HG03432 (cell line): ENCODE results near the gene TOMM40.
"Not testable (repeated sequence)": the region's sequence is repeated elsewhere in the genome, so short reads cannot be mapped to it uniquely, and the experiment has no call there.

ENCODE experiments used
- ATAC-seq: cut with Tn5 transposase; IDR thresholded peaks from one replicate; pipeline ENCODE4 v1.9.1; 2021; ENCODE audit warnings: mild to moderate bottlenecking, moderate library complexity; ENCODE audit not compliant: unreplicated experiment

TOMM40 gene

GRCh38 chr19:44869733-44870470 lies 21.2 kb upstream of the TOMM40 start:
- no peak for ATAC-seq

- no peak for ATAC-seq
Measured at GRCh38 chr19:44871809-44872208, 19.2 kb upstream of the TOMM40 start.

DNA sequence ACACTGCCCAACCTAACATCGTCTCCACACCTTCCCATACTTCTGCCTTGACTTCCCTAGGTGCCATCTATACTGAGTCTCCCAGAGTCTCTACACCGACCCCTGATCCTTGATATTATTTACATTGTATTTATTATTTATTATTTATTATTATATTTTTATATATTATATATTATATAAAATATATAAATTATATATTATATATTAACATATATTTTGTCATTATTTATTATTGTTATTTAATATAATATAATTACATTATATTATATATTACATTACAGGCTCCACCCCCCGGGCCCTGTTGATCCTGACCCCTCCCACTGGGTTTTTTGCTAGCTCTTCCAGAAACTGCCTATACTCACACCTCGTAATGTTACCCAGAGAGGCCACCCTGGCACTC lies 18.4 kb upstream of the TOMM40 start:
- no peak for ATAC-seq

GRCh38 chr19:44874317-44874716 lies 16.7 kb upstream of the TOMM40 start:
- ATAC-seq: no peak

DNA sequence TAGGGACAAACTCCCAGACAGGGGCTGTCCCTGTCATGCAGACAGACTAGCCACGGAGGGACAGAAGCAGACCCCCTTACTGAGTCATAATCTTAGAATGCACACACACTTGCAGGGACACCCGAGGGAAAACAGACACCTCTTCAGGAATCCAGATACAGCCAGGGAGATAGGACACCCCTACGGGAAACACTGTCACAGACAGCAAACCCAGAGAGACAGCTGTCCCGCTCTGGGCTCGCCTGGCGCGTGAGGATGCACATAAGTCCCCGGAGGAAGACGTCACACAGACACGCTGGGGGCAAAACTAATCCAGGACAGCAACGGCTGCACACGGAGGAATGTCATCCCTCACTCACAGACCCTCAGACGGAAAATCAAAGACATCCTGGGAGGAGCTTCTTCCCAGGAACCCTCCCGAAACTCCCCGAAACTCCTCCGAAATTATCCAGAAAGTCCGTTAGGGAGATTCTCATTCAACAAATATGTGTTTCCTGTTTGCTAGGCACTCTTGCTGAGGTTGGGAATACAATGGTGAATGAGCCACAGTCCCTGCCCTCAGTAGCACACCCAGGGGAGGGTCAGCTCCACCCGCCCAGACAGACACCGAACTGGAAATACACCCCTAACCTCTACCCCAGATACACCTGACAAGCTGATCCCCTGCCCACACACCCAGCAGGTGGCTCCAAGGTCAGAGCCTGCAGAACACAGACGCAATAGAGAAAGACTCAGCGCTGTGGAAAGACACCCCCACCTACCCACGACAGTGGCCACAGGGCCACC lies 15.2 kb upstream of the TOMM40 start:
- ATAC-seq: no peak

GRCh38 chr19:44876930-44877535 lies 14.0 kb upstream of the TOMM40 start:
- ATAC-seq: no peak

- ATAC-seq: no peak
Measured at GRCh38 chr19:44878120-44878865, 12.8 kb upstream of the TOMM40 start.

DNA sequence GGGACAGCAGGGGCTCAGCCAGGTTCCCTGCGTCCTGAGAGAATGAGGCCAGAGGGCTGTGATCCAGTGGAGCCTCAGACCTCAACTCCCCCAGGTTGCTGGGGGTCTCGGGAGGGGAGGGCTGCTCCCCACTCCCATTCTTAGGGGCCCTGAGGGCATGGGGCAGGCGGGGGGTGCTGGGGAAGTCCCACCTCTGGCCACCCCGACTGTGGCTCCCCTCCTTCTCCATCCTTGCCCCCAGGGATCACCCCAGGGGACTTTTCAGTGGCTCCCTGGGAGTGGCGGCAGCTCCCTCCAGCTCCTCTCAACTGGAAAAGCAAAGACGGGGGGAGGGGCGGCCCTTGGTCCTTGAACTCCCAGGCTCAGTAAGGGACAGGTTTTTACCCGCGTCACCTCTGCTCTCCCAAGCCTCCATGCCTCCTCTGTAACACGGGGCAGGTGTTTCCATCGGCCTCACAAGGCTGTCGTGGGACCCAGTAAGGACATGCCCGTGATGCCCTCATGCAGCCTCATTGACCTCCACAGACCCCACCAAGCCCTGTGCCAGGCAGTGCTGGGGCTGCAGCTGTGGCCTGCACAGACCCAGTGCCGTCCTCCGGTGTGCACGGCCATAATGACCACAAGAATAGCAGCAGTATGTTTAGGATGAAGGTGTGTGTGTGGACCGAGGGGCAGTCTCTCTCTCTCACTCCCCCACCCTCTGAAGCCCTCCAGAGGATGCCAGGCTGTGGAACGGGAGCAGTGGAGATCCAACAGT lies 11.6 kb upstream of the TOMM40 start:
- no peak for ATAC-seq

DNA sequence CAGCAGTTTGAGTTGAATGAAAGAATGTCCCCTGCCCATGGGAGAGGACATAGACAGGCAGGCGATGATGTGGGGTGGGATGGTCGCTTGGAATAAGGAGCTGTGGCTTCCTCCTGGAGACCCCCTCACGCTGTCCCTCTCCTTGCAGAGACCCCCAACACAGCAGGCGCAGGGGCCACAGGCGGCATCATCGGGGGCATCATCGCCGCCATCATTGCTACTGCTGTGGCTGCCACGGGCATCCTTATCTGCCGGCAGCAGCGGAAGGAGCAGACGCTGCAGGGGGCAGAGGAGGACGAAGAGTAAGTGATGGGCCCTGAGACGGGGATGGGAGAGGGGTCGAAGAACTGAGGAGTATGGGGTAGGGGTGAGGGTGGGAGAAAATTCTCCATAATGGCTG lies 9.0 kb upstream of the TOMM40 start:
- ATAC-seq: no peak

DNA sequence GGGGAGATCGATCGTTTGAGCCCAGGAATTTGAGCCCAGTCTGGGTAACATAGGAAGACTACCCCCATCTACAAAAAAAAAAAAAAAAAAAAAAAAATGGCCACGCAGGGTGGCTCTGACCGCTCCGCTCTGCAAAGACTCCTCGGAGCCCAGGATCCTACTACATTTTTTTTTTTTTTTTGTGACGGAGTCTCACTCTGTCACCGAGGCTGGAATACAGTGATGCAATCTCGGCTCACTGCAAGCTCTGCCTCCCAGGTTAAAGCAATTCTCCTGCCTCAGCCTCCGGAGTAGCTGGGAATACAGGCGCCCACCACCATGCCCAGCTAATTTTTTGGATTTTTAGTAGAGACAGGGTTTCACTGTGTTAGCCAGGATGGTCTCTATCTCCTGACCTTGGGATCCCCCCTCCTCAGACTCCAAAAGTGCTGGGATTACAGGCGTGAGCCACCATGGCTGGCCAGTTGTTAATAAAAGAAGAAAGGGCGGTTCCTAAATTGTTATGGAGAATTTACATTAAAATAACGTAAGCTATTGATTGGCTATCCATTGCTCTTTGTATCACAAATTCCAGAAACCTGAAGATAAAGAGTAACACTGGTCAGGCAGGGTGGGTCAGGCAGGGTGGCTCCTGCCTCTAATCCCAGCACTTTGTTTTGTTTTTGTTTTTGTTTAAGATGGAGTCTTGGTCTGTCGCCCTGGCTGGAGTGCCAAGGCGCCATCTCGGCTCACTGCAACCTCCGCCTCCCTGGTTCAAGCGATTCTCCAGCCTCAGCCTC lies 8.2 kb upstream of the TOMM40 start:
- ATAC-seq: not testable (repeated sequence)

DNA sequence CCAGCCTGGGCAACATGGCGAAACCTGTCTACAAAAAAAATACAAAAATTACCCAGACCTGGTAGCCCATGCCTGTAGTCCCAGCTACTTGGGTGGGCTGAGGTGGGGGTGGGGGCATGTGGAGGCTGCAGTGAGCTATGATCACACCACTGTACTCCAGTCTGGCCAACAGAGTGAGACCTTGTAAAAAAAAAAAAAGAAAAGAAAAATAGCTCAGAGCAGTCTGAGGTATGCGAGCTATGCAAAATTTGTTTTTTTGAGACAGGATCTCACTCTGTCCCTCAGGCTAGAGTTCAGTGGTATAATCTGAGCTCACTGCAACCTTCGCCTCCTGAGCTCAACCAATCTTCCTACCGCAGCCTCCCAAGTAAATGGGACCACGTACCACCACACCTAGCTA lies 7.1 kb upstream of the TOMM40 start:
- no peak for ATAC-seq

DNA sequence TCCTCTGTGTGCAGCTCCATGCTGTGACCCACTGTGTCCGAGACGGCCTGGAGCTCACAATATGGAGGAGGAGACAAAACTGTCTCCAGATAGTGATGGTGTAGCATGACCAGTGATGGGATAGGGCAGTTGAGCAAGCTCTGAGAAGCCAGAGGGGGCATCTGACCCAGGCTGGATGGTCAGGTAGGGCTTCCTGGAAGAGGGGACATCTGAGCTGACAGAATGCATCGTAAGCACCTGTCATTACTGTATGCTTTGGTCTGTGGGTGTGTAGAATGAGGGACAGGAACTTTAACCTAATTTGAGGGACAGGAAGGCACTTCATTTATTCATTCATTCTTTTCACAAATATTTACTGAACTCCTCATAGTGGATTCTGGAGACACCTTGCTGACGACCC lies 6.5 kb upstream of the TOMM40 start:
- no peak for ATAC-seq

GRCh38 chr19:44886141-44886540 lies 4.9 kb upstream of the TOMM40 start:
- ATAC-seq: no peak

- ATAC-seq: no peak
Measured at GRCh38 chr19:44887648-44888047, 3.4 kb upstream of the TOMM40 start.

GRCh38 chr19:44888335-44888734 lies 2.7 kb upstream of the TOMM40 start:
- not testable (repeated sequence) for ATAC-seq

DNA sequence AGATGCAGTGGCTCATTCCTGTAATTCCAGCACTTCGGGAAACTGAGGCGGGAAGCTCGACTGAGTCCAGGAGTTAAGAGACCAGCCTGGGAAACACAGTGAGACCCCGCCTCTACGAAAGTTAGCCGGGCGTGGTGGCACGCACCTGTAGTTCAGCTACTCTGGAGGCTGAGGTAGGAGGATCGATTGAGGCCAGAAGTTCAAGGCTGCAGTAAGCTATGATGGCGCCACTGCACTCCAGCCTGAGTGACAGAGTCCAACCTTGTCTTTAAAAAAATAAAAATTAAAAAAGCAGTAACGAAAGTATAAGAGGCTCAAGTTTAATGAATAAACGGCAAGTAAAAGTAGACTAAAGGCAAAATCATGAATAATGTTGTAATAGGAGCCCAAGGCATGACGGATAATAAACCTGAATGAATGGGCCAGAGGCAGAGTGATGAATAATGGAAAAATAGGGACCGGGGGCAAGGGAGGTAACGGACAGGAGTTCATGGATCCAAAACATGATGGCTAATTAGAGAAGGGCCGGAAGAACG lies 1.2 kb upstream of the TOMM40 start:
- no peak for ATAC-seq

DNA sequence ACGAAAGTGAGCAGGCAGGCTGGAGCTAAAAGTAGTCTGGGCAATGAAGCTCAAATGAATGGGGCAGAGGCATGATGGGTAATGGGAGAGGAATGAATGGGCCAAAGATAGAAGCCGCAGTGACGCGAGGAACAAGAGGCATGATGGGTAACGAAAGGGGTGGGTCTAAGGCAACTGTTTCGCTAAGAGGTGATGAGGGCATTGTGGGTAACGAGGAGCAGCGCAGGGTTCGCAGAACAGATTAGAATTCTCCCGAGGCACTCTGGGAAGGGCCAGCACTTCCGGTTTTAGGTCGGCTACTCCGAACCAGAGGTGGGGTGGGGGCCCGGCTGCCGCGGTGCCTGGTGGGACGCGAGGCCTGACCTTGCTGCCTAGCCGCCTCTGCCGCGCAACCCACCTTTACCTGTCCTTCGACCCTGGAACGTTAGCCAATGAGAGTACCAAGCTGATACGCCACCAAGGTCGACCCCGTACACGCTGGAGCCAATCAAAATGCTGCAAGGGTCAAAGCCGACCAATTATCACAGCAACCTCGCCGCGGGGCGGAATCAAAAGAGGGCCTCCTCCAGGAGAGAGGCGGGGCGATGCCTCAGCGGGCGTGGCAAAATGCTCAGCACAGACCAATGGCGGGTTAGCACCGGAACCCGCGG lies 563 bp upstream of the TOMM40 start:
- peak; percentile 83 for ATAC-seq

DNA sequence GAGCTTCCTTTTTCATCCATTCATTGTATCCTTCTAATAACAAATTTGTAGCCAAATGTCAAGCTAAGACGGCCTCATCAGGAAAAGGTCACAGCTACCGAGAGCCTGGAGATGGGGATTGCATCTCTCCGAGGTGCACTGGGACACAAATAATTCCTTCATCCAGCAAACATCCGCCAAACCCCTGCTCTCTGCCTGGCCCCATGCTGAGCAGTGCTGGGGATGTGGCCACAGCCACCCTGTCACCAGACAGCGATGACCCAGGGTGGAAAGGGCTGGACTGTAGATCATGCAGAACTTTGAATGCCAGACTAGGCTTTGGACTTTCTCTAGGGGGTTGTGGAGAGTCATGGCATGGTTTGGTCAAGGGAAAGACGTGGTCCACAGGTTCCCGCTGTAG lies 1.9 kb downstream of the TOMM40 start:
- ATAC-seq: no peak
